Osteocyte (in vitro differentiated cells): ENCODE results near the gene PLS3. TPM values are rescaled to one million over a fixed set of nuclear protein-coding genes. Genes with fewer than 3 reads are reported as not detected.
A peak's percentile ranks its signal among the peaks of the same experiment; 100 is the strongest.

Experiments
- DNase-seq: peaks from one replicate; pipeline ENCODE4 v3.0.0; 2021; ENCODE audit warnings: mixed read lengths; ENCODE audit not compliant: unreplicated experiment; ENCODE audit errors: extremely low spot score
- H3K27ac Mint-ChIP-seq: one replicate; pipeline ENCODE4 v1.8.0; 2021; ENCODE audit warnings: mild to moderate bottlenecking, mixed read lengths; ENCODE audit not compliant: unreplicated experiment
- H3K27me3 Mint-ChIP-seq: one replicate; pipeline ENCODE4 v1.8.0; 2021; ENCODE audit warnings: mixed read lengths; ENCODE audit not compliant: unreplicated experiment
- H3K36me3 Mint-ChIP-seq: one replicate; pipeline ENCODE4 v1.8.0; 2021; ENCODE audit warnings: mixed read lengths; ENCODE audit not compliant: unreplicated experiment
- H3K4me1 Mint-ChIP-seq: one replicate; pipeline ENCODE4 v1.8.0; 2021; ENCODE audit warnings: mixed read lengths; ENCODE audit not compliant: unreplicated experiment
- H3K4me3 Mint-ChIP-seq: one replicate; pipeline ENCODE4 v1.8.0; 2021; ENCODE audit warnings: mild to moderate bottlenecking, moderate library complexity, mixed read lengths; ENCODE audit not compliant: unreplicated experiment
- H3K9me3 Mint-ChIP-seq: one replicate; pipeline ENCODE4 v1.8.0; 2021; ENCODE audit warnings: mixed read lengths; ENCODE audit not compliant: unreplicated experiment
- CTCF ChIP-seq: fragments of 200-600 bp; sonication (generic); IDR thresholded peaks from 2 replicates; pipeline ENCODE4 v1.5.0; 2021; ENCODE audit warnings: antibody characterized with exemption, mild to moderate bottlenecking, moderate library complexity
- total RNA-seq: library from RNA; stranded (reverse); gene quantifications from 2 replicates; pipeline ENCODE4 v1.2.1, GENCODE V29; 2021

Gene PLS3
- total RNA-seq, 1 donor from 2014 or later: 530 TPM

GRCh38 chrX:115565888-115566287 lies 4.9 kb downstream of the PLS3 start:
- peaks cover 38% of the 10 kb centered on the region for H3K36me3 Mint-ChIP-seq
- H3K27ac Mint-ChIP-seq: peak overlapping the region; percentile 23

GRCh38 chrX:115571712-115572111 lies 10.7 kb downstream of the PLS3 start:
- no peak for DNase-seq
- peak overlapping the region; percentile 70 for H3K27ac Mint-ChIP-seq
- H3K36me3 Mint-ChIP-seq: peaks cover 40% of the 10 kb centered on the region
- peaks cover 50% of the 10 kb centered on the region for H3K4me1 Mint-ChIP-seq
- H3K9me3 Mint-ChIP-seq: no peaks in the 10 kb centered on the region
- no peak for TF ChIP-seq CTCF
- no peak overlapping the region for H3K4me3 Mint-ChIP-seq
- H3K27me3 Mint-ChIP-seq: no peaks in the 10 kb centered on the region

More at GRCh38 chrX:115565888-115566287, 4.9 kb downstream of the PLS3 start:
- H3K9me3 Mint-ChIP-seq: no peaks in the 10 kb centered on the region
- H3K4me1 Mint-ChIP-seq: peaks cover 60% of the 10 kb centered on the region
- peak overlapping the region; percentile 3 for H3K4me3 Mint-ChIP-seq
- DNase-seq: no peak
- TF ChIP-seq CTCF: no peak
- no peaks in the 10 kb centered on the region for H3K27me3 Mint-ChIP-seq

GRCh38 chrX:115573185-115573584 lies 12.2 kb downstream of the PLS3 start:
- no peaks in the 10 kb centered on the region for H3K27me3 Mint-ChIP-seq
- H3K4me3 Mint-ChIP-seq: no peak overlapping the region
- TF ChIP-seq CTCF: no peak
- H3K27ac Mint-ChIP-seq: peak overlapping the region; percentile 53
- peaks cover 48% of the 10 kb centered on the region for H3K4me1 Mint-ChIP-seq
- DNase-seq: no peak
- H3K9me3 Mint-ChIP-seq: no peaks in the 10 kb centered on the region
- H3K36me3 Mint-ChIP-seq: peaks cover 43% of the 10 kb centered on the region

- peaks cover 42% of the 10 kb centered on the region for H3K36me3 Mint-ChIP-seq
- H3K4me1 Mint-ChIP-seq: peaks cover 56% of the 10 kb centered on the region
- DNase-seq: no peak
- H3K27me3 Mint-ChIP-seq: no peaks in the 10 kb centered on the region
- H3K4me3 Mint-ChIP-seq: no peak overlapping the region
- H3K9me3 Mint-ChIP-seq: no peaks in the 10 kb centered on the region
- H3K27ac Mint-ChIP-seq: no peak overlapping the region
- no peak for TF ChIP-seq CTCF
These were observed 15.7 kb downstream of the PLS3 start for GRCh38 chrX:115576676-115577075.

- Mint-ChIP-seq H3K27me3 (no peaks in the 10 kb centered on the region), H3K9me3 (no peaks in the 10 kb centered on the region), H3K27ac (peak overlapping the region; percentile 52), H3K4me1 (peaks cover 60% of the 10 kb centered on the region), H3K4me3 (no peak overlapping the region), H3K36me3 (peaks cover 45% of the 10 kb centered on the region)
- TF ChIP-seq CTCF: no peak
- no peak for DNase-seq
These were observed 18.4 kb downstream of the PLS3 start for GRCh38 chrX:115579327-115579726.
